Endodermal cell (in vitro differentiated cells): ENCODE measurements around the gene DHX30. TPM values are rescaled to one million over a fixed set of nuclear protein-coding genes. Genes with fewer than 3 reads are reported as not detected.

Source experiments
- DNase-seq: peaks from one replicate; pipeline ENCODE4 v3.0.0-alpha.2; 2017
- H3K27ac ChIP-seq: 2 replicates; pipeline ENCODE4 v1.5.1; 2013; ENCODE audit warnings: mild to moderate bottlenecking, low read depth, low read length, moderate library complexity
- H3K27me3 ChIP-seq: 2 replicates; pipeline ENCODE4 v1.6.1; 2013; ENCODE audit warnings: mild to moderate bottlenecking, low read length, moderate library complexity; ENCODE audit not compliant: insufficient read depth, control insufficient read depth, poor library complexity, severe bottlenecking
- H3K36me3 ChIP-seq: 2 replicates; pipeline ENCODE4 v1.7.0; 2013; ENCODE audit warnings: mild to moderate bottlenecking, low read length, moderate library complexity; ENCODE audit not compliant: control insufficient read depth, insufficient read depth
- H3K4me1 ChIP-seq: one replicate; pipeline ENCODE4 v1.7.0; 2013; ENCODE audit warnings: low read length; ENCODE audit not compliant: control insufficient read depth, insufficient read depth
- H3K4me3 ChIP-seq: 2 replicates; pipeline ENCODE4 v1.5.1; 2013; ENCODE audit warnings: mild to moderate bottlenecking, low read length, moderate library complexity
- H3K9ac ChIP-seq: 2 replicates; pipeline ENCODE4 v1.6.1; 2013; ENCODE audit warnings: mild to moderate bottlenecking, low read length, moderate library complexity; ENCODE audit not compliant: poor library complexity, severe bottlenecking; ENCODE audit errors: extremely low read depth
- H3K9me3 ChIP-seq: 2 replicates; pipeline ENCODE4 v1.6.1; 2013; ENCODE audit warnings: mild to moderate bottlenecking, low read length, moderate library complexity; ENCODE audit not compliant: control insufficient read depth
- H3K27ac Mint-ChIP-seq: 2 replicates; pipeline ENCODE4 v1.8.0; 2020; ENCODE audit warnings: mixed read lengths
- H3K27me3 Mint-ChIP-seq: 2 replicates; pipeline ENCODE4 v1.8.0; 2021; ENCODE audit warnings: mild to moderate bottlenecking, mixed read lengths; ENCODE audit not compliant: insufficient read depth
- H3K36me3 Mint-ChIP-seq: 2 replicates; pipeline ENCODE4 v1.8.0; 2020; ENCODE audit warnings: low read depth, mixed read lengths
- H3K4me1 Mint-ChIP-seq: 2 replicates; pipeline ENCODE4 v1.8.0; 2020; ENCODE audit warnings: mixed read lengths
- H3K4me3 Mint-ChIP-seq: 2 replicates; pipeline ENCODE4 v1.8.0; 2020; ENCODE audit warnings: mild to moderate bottlenecking, moderate library complexity, mixed read lengths
- H3K9me3 Mint-ChIP-seq: 2 replicates; pipeline ENCODE4 v1.8.0; 2020; ENCODE audit warnings: mild to moderate bottlenecking, mixed read lengths
- WGBS, 2 experiments: methylation state at CpG; one replicate each; pipeline versions ENCODE4 v1.1.5 to v1.1.7; 2013; ENCODE audit warnings: missing lambda C conversion rate in 2 of 2, mixed read lengths in 1 of 2; ENCODE audit not compliant: insufficient coverage in 1 of 2, insufficient read length in 1 of 2; 5-methylcytosine and 5-hydroxymethylcytosine counted together
- total RNA-seq, 2 donors: library from RNA; stranded (reverse); fragmentation: NEBNext Ultra II Directional in 1 of 2; extraction: Animal tissue kit (Norgen Biotek cat#: 25700) in 1 of 2; gene quantifications; 2 replicates in 1 of 2; 3 replicates in 1 of 2; pipeline ENCODE4 v1.2.1, GENCODE V29; 2021
- TF ChIP-seq, protein P1 (sequence below): fragments of 200-600 bp; sonication (generic); conservative IDR thresholded peaks from 2 replicates; pipeline ENCODE4 v1.5.0; 2021; ENCODE audit warnings: antibody characterized with exemption, mild to moderate bottlenecking

The DHX30 gene
- total RNA-seq, 2 donors from 2014 or later = 104 to 113 TPM

DNA sequence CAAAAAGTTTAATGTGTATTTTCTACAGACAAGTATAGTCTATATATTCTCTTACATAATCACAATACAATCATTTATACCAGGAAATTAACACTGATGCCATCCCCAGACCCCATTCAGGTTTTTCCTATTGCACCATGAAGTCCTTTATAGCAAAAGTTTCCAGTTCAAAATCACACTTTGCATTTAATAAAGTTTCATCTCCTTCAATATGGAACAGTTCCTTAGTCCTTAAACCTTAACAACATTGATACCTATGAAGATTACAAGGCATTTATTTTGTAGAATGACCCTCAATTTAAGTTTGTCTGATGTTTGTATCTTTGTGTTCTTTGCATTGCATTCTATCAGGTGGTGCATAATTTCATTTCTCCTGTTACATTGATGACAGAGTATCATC is 19.3 kb upstream of the DHX30 start:
- H3K27me3 ChIP-seq = no peaks in the 10 kb centered on the region
- Mint-ChIP-seq H3K4me3 (no peak overlapping the region), H3K9me3 (no peaks in the 10 kb centered on the region), H3K4me1 (peaks cover 9% of the 10 kb centered on the region), H3K27me3 (no peaks in the 10 kb centered on the region), H3K36me3 (peaks cover 1% of the 10 kb centered on the region), H3K27ac (no peak overlapping the region)
- no peak overlapping the region for H3K27ac ChIP-seq
- no peaks in the 10 kb centered on the region for H3K4me1 ChIP-seq
- DNase-seq = no peak
- H3K36me3 ChIP-seq = no peaks in the 10 kb centered on the region
- H3K4me3 ChIP-seq = no peak overlapping the region
- TF ChIP-seq, protein P1, sequence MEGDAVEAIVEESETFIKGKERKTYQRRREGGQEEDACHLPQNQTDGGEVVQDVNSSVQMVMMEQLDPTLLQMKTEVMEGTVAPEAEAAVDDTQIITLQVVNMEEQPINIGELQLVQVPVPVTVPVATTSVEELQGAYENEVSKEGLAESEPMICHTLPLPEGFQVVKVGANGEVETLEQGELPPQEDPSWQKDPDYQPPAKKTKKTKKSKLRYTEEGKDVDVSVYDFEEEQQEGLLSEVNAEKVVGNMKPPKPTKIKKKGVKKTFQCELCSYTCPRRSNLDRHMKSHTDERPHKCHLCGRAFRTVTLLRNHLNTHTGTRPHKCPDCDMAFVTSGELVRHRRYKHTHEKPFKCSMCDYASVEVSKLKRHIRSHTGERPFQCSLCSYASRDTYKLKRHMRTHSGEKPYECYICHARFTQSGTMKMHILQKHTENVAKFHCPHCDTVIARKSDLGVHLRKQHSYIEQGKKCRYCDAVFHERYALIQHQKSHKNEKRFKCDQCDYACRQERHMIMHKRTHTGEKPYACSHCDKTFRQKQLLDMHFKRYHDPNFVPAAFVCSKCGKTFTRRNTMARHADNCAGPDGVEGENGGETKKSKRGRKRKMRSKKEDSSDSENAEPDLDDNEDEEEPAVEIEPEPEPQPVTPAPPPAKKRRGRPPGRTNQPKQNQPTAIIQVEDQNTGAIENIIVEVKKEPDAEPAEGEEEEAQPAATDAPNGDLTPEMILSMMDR = no peak
- no peak overlapping the region for H3K9ac ChIP-seq
- no peaks in the 10 kb centered on the region for H3K9me3 ChIP-seq

DNA sequence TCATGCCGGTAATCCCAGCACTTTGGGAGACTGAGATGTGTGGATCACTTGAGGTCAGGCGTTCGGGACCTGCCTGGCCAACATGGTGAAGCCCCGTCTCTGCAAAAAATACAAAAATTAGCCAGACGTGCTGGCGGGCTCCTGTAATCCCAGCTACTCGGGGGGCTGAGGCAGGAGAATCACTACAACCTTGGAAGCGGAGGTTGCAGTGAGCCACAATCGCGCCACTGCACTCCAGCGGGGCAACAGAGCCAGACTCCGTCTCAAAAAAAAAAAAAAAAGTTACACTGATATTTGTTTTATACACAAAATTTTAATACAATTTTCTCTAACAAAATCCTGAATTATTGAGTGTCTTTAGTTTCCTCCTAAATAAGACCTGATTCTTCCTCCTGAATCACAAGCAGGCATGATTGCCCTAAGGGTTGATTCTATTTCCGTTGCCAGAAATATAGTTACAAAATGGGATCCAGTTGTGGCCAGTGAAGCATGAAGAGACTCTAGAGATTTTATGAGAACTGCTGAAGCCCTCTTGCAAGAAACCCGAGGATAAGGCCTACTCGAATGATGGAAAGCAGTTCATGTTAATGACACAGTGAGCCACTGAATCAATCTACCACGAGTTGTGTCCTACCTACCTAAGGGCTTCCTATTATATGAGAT is 11.6 kb upstream of the DHX30 start:
- no peak overlapping the region for H3K27ac ChIP-seq
- Mint-ChIP-seq H3K4me1 (no peaks in the 10 kb centered on the region), H3K27me3 (no peaks in the 10 kb centered on the region), H3K36me3 (no peaks in the 10 kb centered on the region), H3K9me3 (peaks cover 4% of the 10 kb centered on the region), H3K27ac (no peak overlapping the region), H3K4me3 (no peak overlapping the region)
- TF ChIP-seq, protein P1 = no peak
- H3K4me1 ChIP-seq = no peaks in the 10 kb centered on the region
- WGBS, 2 experiments = 93 to 97% methylated on average over 10 to 16 of the region's 16 CpGs
- H3K27me3 ChIP-seq = no peaks in the 10 kb centered on the region
- no peak overlapping the region for H3K9ac ChIP-seq
- H3K9me3 ChIP-seq = no peaks in the 10 kb centered on the region
- H3K4me3 ChIP-seq = no peak overlapping the region
- H3K36me3 ChIP-seq = no peaks in the 10 kb centered on the region
- DNase-seq = no peak

- 97% methylated on average over 2 of the region's 2 CpGs; no CpG with 5 or more reads in 1 of the 2 experiments for WGBS, 2 experiments
- DNase-seq = no peak
- Mint-ChIP-seq H3K4me3 (no peak overlapping the region), H3K27ac (no peak overlapping the region), H3K9me3 (peaks cover 4% of the 10 kb centered on the region), H3K36me3 (no peaks in the 10 kb centered on the region), H3K27me3 (no peaks in the 10 kb centered on the region), H3K4me1 (no peaks in the 10 kb centered on the region)
- TF ChIP-seq, protein P1 = no peak
- H3K36me3 ChIP-seq = no peaks in the 10 kb centered on the region
- H3K9me3 ChIP-seq = no peaks in the 10 kb centered on the region
- no peak overlapping the region for H3K27ac ChIP-seq
- no peaks in the 10 kb centered on the region for H3K4me1 ChIP-seq
- no peak overlapping the region for H3K9ac ChIP-seq
- H3K4me3 ChIP-seq = no peak overlapping the region
- no peaks in the 10 kb centered on the region for H3K27me3 ChIP-seq
Measured at GRCh38 chr3:47792699-47793098, 10.2 kb upstream of the DHX30 start.
